ENCODE measurements around the gene PLEKHH2.
"Not testable (repeated sequence)": the region's sequence is repeated elsewhere in the genome, so short reads cannot be mapped to it uniquely, and the experiment has no call there.

Gene PLEKHH2

GRCh38 chr2:43637030-43637803 lies at the start of gene PLEKHH2:
TSS of gene PLEKHH2 (plus strand) at chr2:43637260. CDS start at chr2:43644674, 7,414 bp downstream.
- DNase-seq, result peak; percentile 95

DNA sequence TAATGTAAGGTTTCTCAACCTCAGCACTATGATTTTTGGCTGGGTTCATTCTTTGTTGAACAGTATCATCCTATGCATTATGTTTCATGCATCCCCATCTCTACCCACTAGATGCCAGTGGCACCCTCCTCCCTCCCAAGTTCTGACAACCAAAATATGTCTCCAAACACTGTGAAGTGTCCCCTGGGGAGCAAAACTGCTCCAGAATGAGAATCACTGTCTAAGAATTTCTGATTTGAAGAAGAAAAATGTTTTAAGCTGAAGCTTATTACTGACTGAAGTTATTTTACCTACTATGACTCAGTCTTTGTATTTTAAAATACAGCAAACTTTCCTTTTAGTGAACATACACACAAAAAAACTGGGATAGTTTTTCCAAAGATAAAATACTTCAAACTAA lies 44.6 kb upstream of the PLEKHH2 start:
- DNase-seq, result no peak

DNA sequence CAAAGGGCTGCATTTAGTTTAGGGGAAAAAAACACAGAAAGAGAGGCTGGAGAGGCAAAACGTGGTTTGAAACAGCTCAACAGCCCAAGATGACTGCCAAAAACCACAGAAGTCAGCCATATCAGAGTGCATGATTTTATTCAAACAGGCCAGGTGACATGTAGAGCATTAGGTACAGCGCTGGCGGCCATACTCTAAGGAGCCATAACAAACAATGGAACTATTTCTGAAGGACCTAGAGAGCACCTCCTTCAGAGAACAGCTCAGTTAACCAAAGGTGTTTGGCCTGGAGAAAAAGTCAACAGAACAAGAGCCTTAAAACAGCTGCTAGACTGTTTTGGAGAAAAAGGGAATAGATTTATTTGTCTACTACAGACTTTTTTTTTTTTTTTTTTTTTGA lies 43.8 kb upstream of the PLEKHH2 start:
- no peak for DNase-seq

DNA sequence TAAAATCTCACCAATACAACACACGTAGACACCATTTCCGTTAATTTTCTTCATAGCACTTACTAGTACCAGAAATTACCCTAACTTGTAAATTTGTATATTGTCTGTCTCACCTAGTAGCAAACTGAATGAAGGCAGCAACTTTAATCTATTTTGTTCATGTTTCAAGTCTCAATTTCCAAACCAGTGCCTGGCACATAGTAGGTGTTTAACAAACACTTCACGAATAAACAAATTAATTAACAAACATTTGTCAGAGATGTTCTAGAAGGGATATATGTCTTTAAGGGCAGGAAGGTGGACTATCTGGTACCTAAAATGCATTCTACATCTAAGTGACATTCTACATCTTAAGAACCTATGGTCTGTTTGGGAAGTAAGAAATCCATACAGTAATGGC lies 42.2 kb upstream of the PLEKHH2 start:
- DNase-seq, result no peak

DNA sequence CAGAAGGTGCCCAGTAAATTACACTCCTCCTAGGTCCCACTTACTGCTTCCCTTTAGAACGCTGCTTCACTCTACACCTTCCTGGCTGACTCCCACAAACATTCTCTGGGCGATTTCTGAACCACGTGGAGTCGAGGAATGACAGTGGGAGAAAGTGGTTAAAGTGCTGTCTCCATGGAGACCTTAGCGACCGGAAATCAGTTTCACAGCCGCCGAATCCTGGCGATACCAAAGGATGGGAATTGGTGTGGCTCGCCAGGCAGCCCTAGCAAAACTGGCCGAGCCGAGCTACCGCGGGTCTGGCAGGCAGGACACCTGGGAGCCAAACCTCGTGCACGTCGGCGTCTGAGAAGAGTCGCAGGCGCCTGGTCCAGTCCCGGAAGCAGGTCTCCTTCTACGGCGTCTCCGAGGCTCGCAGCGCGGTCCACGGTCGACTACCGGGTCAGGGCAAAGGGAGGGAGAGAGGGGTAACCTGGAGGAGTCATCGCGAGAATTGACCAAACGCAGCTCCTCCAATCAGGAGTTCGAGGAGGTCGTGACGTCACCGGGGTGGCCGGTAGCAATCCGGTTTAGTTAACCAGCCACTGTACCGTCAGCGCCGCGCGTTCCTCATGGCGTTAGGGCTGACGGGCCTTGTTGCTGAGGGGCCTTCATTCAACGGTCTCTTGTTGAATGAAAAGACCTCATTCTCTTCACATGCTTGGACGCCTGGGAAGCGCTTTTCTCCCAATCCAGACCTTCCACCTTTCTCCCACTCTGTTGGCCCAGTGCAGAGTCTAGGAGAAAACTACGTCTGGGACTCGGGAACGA lies 41.3 kb upstream of the PLEKHH2 start, which contains the start of gene THADA:
Gene THADA (minus strand): TSS at position 436 of the 810 bp plus-strand sequence. CDS start 3,646 bp downstream, outside the sequence.
- peak; percentile 99 for DNase-seq

DNA sequence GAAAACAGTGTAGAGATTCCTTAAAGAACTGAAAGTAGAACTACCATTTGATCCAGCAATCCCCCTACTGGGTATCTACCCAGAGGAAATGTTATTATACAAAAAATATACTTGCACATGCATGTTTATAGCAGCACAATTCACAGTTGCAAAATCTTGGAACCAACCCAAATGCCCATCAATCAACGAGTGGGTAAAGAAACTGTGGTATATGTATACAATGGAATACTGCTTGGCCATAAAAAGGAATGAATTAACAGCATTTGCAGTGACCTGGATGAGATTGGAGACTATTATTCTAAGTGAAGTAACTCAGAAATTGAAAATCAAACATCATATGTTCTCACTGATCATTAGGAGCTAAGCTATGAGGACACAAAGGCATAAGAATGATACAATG lies 36.5 kb upstream of the PLEKHH2 start:
- not testable (repeated sequence) for DNase-seq

DNA sequence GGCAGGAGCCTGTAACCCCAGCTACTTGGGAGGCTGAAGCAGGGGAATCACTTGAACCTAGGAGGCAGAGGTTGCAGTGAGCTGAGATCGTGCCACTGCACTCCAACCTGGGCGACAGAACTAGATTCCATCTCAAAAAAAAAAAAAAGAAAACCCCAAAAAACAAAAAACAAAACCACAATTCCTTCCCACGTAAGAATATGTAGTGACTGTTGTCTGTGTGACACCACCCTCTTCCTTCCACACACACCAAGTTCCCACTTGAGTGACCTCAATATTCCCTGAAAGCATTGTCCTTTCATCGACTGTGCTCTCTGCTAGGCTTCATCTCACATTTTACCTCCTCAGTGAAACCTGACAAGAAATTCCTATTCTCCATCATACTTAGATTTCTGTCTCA lies 32.4 kb upstream of the PLEKHH2 start:
- DNase-seq, result no peak

GRCh38 chr2:43605079-43605655 lies 31.9 kb upstream of the PLEKHH2 start:
- peak; percentile 39 for DNase-seq

GRCh38 chr2:43605851-43606250 lies 31.2 kb upstream of the PLEKHH2 start:
- no peak for DNase-seq

DNA sequence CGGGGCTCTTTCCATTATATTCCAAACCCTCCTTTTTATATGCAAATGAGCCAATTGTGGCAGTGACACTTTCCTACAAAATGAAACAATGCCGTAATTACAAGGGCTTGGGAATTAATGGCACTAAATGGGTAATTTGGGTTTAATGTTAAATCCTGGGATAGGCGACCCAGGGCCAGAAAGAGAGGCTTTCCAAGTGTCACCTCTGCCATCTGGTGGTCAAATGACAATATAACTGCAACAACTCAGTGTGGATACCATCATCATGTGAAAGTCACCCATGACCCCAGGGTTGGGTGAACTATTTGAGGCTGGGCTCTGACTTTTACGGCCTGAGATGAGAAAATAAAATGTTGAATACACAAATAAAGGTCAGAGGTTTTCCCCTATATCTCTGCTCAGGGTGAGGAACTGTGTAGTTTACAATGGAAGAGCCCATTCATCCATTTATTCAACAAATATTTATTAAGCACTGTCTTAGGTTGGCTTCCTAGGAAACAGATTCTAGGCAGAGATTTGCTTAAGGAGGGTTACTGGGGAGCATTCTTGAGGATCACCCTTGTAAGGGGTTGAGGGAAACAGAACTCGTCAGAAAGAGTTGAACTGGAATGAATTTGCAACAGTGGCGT lies 27.7 kb upstream of the PLEKHH2 start:
- peak; percentile 38 for DNase-seq

- no peak for DNase-seq
Observed at GRCh38 chr2:43610361-43610760, 26.7 kb upstream of the PLEKHH2 start.

GRCh38 chr2:43611987-43612894 lies 24.8 kb upstream of the PLEKHH2 start:
- peak; percentile 80 for DNase-seq

- DNase-seq, result no peak
Observed at GRCh38 chr2:43612944-43613343, 24.1 kb upstream of the PLEKHH2 start.

DNA sequence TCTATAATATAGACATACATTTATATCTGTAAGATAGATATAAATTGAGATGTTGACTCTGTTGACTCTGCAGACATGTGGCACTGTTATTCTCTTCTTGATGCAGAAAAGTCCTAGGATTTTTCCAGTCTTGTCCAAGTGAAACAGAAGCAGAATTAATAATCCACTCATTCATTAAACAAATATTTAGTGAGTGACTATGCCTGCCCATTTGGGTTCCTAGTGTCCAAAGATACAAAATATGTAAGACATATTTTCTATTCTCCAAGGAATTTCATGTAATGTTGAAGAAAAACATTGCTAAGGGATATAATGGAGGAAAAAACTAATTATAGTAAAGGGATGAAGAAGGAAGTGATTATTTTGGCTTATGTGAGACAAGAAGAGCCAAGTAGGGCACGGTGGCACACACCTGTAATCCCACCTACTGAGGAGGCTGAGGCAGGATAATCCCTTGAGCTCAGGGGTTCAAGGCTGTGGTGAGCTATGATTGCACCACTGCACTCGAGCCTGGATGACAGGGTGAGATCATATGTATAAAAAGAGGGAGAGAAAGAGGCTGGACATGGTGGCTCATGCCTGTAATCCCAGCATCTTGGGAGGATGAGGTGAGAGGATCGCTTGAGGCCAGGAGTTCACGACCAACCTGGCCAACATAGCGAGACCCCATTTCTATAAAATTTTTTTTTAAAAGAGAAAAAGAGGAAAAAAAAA lies 19.9 kb upstream of the PLEKHH2 start:
- no peak for DNase-seq

DNA sequence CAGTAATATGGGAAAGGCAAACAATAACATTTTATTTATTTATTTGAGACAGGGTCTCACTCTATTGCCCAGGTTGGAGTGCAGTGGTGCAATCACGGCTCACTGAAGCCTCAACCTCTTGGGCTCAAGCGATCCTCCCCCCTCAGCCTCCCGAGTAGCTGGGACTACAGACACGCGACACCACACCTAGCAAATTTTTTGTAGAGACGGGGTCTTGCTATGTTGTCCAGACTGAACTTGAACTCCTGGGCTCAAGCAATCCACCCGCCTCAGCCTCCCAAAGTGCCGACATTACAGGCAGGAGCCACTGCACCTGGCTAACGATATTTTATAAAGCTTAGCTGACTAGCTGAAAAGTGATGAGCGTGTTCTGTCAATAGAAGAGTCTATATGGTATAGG lies 17.5 kb upstream of the PLEKHH2 start:
- DNase-seq, result no peak

DNA sequence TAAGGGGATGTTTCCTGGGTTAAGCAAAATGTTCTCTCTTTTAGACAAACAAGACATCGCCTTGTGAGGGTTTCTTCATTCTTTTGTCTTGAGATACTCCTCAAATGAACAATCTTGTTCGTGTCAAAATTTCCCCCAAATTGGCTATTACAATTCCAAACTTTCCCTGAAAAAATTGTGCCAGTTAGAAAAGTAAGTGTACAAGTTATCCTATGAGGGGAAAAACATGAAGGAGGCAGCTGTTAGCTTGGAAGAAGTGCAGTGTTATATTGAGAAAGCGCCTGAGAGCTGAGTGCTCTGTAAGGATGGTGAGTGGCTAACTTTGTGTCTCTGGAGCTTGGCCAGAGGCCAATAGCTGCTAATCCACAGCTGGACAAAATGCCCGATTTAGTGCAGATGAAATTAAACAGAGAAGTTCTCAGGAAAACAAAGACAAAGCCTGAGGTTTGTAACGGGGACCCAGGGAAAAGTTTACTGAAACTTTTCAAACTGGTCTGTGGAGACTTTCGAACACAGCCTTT lies 14.1 kb upstream of the PLEKHH2 start:
- no peak for DNase-seq

DNA sequence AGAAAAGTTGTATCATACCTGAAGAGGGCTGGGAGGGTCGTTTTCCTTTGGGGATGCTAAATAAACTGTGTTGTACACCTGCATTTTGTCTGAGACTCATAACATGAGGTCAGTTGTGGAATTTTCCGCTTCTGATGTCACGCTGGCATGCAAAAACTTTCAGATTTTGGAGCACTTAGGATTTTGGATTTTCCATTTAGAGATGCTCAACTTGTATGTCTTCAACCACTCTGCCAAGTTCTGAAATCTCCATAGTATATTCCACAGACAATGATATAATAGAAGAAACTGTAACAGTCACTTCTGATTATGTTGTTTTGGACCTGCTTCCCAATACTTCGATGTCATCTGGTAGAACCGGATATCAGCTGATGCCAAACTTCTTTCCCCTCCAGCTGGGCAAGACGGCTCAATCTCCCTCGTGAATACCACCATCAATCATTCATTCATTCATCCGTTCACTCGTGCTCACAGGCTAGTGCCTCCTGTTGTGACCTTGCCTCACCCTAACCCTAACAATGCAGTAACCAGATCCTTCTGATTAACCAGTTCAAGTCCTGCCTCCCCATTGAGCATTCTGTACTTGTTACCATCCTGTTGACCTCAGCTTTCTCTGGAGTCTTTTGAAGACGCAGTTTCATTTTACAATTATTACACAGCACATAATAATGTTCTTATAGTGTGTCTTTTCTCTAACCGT lies 5.3 kb upstream of the PLEKHH2 start:
- DNase-seq, result no peak

GRCh38 chr2:43634604-43635306 lies 2.3 kb upstream of the PLEKHH2 start:
- no peak for DNase-seq

- DNase-seq, result not testable (repeated sequence)
Observed at GRCh38 chr2:43636153-43636552, 907 bp upstream of the PLEKHH2 start.

- no peak for DNase-seq
Observed at GRCh38 chr2:43636621-43637020, 439 bp upstream of the PLEKHH2 start.
